Glutamatergic neuron (in vitro differentiated cells): Measurements from ENCODE around the gene USP13. TPM values are rescaled to one million over a fixed set of nuclear protein-coding genes. Genes with fewer than 3 reads are reported as not detected.

Experiments used
- DNase-seq: peaks from one replicate; pipeline ENCODE4 v3.0.0; 2022
- H3K27ac Mint-ChIP-seq: one replicate; pipeline ENCODE4 v1.8.0; 2020; ENCODE audit warnings: mild to moderate bottlenecking, mixed read lengths, inconsistent platforms; ENCODE audit not compliant: unreplicated experiment
- H3K27me3 Mint-ChIP-seq: one replicate; pipeline ENCODE4 v1.8.0; 2020; ENCODE audit warnings: mild to moderate bottlenecking, moderate library complexity, mixed read lengths, inconsistent platforms; ENCODE audit not compliant: unreplicated experiment
- H3K36me3 Mint-ChIP-seq: one replicate; pipeline ENCODE4 v1.8.0; 2020; ENCODE audit warnings: mild to moderate bottlenecking, mixed read lengths, inconsistent platforms; ENCODE audit not compliant: unreplicated experiment
- H3K4me1 Mint-ChIP-seq: one replicate; pipeline ENCODE4 v1.8.0; 2020; ENCODE audit warnings: mild to moderate bottlenecking, low read depth, mixed read lengths, inconsistent platforms; ENCODE audit not compliant: unreplicated experiment
- H3K4me3 Mint-ChIP-seq: one replicate; pipeline ENCODE4 v1.8.0; 2020; ENCODE audit warnings: mild to moderate bottlenecking, mixed read lengths, inconsistent platforms; ENCODE audit not compliant: unreplicated experiment
- H3K9me3 Mint-ChIP-seq: one replicate; pipeline ENCODE4 v1.8.0; 2020; ENCODE audit warnings: mild to moderate bottlenecking, moderate library complexity, mixed read lengths, inconsistent platforms; ENCODE audit not compliant: unreplicated experiment
- total RNA-seq: library from RNA; stranded (reverse); fragmentation: NEBNext Ultra II Directional; extraction: Animal tissue kit (Norgen Biotek cat#: 25700); gene quantifications from one replicate; pipeline ENCODE4 v1.2.1, GENCODE V29; 2021; ENCODE audit not compliant: unreplicated experiment
- TF ChIP-seq, protein P1 (sequence below): fragments of 200-600 bp; sonication (generic); IDR thresholded peaks from one replicate; pipeline ENCODE4 v1.5.0; 2021; ENCODE audit not compliant: partially characterized antibody, unreplicated experiment

Gene USP13
- total RNA-seq, 1 donor from 2014 or later = 28.5 TPM

- Mint-ChIP-seq H3K36me3 (no peaks in the 10 kb centered on the region), H3K27me3 (peaks cover 5% of the 10 kb centered on the region), H3K9me3 (peaks cover 2% of the 10 kb centered on the region), H3K4me1 (peaks cover 23% of the 10 kb centered on the region), H3K4me3 (no peak overlapping the region), H3K27ac (peak overlapping the region; percentile 89)
- TF ChIP-seq, protein P1, sequence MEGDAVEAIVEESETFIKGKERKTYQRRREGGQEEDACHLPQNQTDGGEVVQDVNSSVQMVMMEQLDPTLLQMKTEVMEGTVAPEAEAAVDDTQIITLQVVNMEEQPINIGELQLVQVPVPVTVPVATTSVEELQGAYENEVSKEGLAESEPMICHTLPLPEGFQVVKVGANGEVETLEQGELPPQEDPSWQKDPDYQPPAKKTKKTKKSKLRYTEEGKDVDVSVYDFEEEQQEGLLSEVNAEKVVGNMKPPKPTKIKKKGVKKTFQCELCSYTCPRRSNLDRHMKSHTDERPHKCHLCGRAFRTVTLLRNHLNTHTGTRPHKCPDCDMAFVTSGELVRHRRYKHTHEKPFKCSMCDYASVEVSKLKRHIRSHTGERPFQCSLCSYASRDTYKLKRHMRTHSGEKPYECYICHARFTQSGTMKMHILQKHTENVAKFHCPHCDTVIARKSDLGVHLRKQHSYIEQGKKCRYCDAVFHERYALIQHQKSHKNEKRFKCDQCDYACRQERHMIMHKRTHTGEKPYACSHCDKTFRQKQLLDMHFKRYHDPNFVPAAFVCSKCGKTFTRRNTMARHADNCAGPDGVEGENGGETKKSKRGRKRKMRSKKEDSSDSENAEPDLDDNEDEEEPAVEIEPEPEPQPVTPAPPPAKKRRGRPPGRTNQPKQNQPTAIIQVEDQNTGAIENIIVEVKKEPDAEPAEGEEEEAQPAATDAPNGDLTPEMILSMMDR = no peak
- no peak for DNase-seq
Measured at GRCh38 chr3:179702271-179702947, 49.6 kb downstream of the USP13 start.

DNA sequence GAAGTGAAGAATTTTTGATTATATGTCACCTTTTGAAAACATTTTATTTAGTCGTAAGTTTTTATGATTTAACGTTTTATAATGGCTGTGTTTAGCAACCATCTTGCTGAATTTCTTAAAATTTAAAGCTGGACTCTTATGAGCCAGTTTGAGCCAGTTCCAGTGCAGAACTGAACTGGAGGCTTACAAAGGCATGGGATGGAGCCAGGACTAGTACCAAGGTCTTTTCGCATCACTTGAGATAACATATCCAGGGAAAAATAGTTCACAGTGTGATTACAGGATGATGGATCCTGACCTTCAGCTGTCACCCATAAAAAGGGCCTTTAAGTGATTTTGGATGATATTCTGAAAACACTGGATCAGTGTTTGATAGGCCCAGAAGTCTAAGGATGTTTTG lies 51.0 kb downstream of the USP13 start:
- Mint-ChIP-seq H3K36me3 (no peaks in the 10 kb centered on the region), H3K27me3 (peaks cover 3% of the 10 kb centered on the region), H3K4me3 (no peak overlapping the region), H3K4me1 (peaks cover 26% of the 10 kb centered on the region), H3K9me3 (peaks cover 2% of the 10 kb centered on the region), H3K27ac (no peak overlapping the region)
- DNase-seq = no peak
- TF ChIP-seq, protein P1 = no peak

DNA sequence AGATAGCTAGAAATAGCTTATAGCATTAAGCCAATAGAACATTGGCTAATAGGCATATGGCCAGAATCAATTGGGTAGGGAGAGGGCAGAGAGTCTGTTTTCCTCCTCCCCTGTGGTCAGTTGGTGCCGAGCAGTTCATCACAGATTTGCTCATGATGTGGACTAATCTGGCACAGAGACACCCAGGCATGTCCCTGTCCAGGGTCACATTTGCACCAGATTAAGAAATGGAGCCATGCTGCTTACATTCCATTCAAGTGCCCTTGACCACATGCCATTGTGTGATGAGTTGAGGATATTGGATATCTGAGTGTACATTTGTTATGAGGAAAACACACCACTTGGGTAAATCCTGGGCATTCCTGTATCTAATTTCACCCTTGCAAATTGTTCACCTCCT lies 53.4 kb downstream of the USP13 start:
- TF ChIP-seq, protein P1 = no peak
- DNase-seq = no peak
- Mint-ChIP-seq H3K4me3 (no peak overlapping the region), H3K9me3 (peaks cover 2% of the 10 kb centered on the region), H3K36me3 (no peaks in the 10 kb centered on the region), H3K27me3 (no peaks in the 10 kb centered on the region), H3K4me1 (peaks cover 30% of the 10 kb centered on the region), H3K27ac (no peak overlapping the region)

GRCh38 chr3:179710079-179710478 lies 57.2 kb downstream of the USP13 start:
- Mint-ChIP-seq H3K4me1 (peaks cover 13% of the 10 kb centered on the region), H3K36me3 (no peaks in the 10 kb centered on the region), H3K27ac (no peak overlapping the region), H3K4me3 (no peak overlapping the region), H3K27me3 (no peaks in the 10 kb centered on the region), H3K9me3 (peaks cover 2% of the 10 kb centered on the region)
- TF ChIP-seq, protein P1 = no peak
- DNase-seq = no peak

- TF ChIP-seq, protein P1 = no peak
- DNase-seq = no peak
- H3K4me3 Mint-ChIP-seq = no peak overlapping the region
- H3K36me3 Mint-ChIP-seq = no peaks in the 10 kb centered on the region
- no peak overlapping the region for H3K27ac Mint-ChIP-seq
- H3K9me3 Mint-ChIP-seq = peaks cover 2% of the 10 kb centered on the region
- peaks cover 9% of the 10 kb centered on the region for H3K4me1 Mint-ChIP-seq
- H3K27me3 Mint-ChIP-seq = peaks cover 2% of the 10 kb centered on the region
Measured at GRCh38 chr3:179713643-179714090, 60.8 kb downstream of the USP13 start.
